Epithelial cell of proximal tubule (primary cell): ENCODE data around the gene NOSIP. TPM values are rescaled to one million over a fixed set of nuclear protein-coding genes. Genes with fewer than 3 reads are reported as not detected.
A peak's percentile ranks its signal among the peaks of the same experiment; 100 is the strongest.
"Not testable (repeated sequence)": the region's sequence is repeated elsewhere in the genome, so short reads cannot be mapped to it uniquely, and the experiment has no call there.

Experiments used
- DNase-seq: peaks from one replicate; pipeline ENCODE4 v3.0.0-alpha.2; 2011; ENCODE audit warnings: low read depth
- H3K4me3 ChIP-seq: 2 replicates; pipeline ENCODE4 v1.5.1; 2011; ENCODE audit warnings: low read depth, mild to moderate bottlenecking, low read length
- total RNA-seq: library from RNA; depleted of rRNA; stranded (reverse); fragments of >200 nt; gene quantifications from 2 replicates; pipeline ENCODE4 v1.2.3, GENCODE V29; 2015
- TF ChIP-seq, protein P1 (sequence below): conservative IDR thresholded peaks from 2 replicates; pipeline ENCODE4 v1.5.1; 2012; ENCODE audit warnings: low read depth, mild to moderate bottlenecking, low read length

The NOSIP gene
- 82.4 and 168 TPM in 2 replicates for total RNA-seq

GRCh38 chr19:49580264-49581006 is at the start of gene NOSIP:
NOSIP (minus strand) TSS chr19:49580556; CDS start chr19:49560691, 19,865 bp downstream.
- peak; percentile 80 for DNase-seq
- peak within 1 kb of the TSS; percentile 91 for H3K4me3 ChIP-seq
- TF ChIP-seq, protein P1, sequence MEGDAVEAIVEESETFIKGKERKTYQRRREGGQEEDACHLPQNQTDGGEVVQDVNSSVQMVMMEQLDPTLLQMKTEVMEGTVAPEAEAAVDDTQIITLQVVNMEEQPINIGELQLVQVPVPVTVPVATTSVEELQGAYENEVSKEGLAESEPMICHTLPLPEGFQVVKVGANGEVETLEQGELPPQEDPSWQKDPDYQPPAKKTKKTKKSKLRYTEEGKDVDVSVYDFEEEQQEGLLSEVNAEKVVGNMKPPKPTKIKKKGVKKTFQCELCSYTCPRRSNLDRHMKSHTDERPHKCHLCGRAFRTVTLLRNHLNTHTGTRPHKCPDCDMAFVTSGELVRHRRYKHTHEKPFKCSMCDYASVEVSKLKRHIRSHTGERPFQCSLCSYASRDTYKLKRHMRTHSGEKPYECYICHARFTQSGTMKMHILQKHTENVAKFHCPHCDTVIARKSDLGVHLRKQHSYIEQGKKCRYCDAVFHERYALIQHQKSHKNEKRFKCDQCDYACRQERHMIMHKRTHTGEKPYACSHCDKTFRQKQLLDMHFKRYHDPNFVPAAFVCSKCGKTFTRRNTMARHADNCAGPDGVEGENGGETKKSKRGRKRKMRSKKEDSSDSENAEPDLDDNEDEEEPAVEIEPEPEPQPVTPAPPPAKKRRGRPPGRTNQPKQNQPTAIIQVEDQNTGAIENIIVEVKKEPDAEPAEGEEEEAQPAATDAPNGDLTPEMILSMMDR: no peak

GRCh38 chr19:49629659-49630058 is 49.3 kb upstream of the NOSIP start:
- no peak for DNase-seq
- H3K4me3 ChIP-seq: no peak overlapping the region
- TF ChIP-seq, protein P1: no peak

DNA sequence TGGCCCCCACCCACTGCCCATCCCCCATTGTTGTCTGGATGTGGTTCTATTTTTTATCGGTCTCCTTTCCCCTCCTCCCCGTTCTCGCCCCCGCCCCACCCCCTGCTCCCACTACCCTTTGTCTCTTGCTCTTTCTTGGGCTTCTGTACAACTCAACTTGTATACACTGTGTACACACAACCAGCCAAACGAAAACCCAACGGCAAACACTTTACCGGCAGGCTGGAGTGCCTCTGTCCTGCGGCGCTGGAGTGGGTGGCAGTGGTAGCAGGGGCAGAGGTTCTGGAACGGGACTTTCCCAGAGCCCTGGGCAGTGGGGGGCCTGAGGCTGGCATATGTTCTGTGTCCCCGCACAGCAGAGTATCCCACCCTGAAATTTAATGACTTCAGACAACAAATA is 45.9 kb upstream of the NOSIP start:
- no peak for DNase-seq
- TF ChIP-seq, protein P1: no peak

DNA sequence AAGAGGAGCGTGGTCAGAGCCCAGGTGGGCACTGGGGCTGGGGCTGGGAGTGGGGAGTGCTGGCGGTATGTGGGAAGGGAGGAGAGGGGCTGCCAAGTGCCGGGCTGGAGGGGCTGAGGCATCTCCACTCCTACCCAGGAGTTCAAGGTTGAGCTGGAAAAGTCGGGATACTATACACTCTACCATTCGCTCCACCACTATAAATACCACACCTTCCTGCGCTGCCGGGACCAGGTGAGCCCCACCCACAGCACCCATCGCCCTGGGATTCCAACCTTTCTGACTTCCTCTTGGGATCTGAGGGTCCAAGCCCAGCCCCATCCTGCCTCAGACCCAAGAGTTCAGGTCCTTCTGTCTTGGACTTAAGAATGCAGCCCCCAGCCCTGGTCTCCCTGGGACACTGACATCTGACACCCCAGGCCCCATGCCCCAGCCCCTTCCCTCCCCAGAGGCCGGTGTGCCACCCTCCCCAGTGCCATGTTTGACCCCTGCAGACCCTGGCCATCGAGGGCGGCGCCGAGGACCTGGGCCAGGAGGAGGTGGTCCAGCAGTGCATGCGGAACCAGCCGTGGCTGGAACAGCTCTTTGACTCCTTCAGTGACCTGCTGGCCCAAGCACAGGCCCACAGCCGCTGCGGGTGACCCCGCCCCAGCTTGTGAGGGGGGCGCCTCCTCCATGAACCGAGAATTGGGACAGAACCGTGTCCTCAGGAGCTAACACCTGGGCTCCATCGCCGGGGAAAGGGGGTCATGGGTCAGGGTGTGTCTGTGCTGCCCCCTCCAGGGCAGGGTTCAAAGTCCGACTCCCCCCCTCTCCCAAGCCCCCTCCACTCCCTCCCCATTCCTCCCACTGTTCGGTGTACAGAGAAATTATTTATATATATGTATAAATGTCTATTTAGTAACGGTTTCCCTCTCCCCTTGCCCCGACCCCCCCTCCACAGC is 44.9 kb upstream of the NOSIP start:
- H3K4me3 ChIP-seq: no peak overlapping the region
- TF ChIP-seq, protein P1: no peak
- no peak for DNase-seq

More for the DNA sequence above, 45.9 kb upstream of the NOSIP start:
- no peak overlapping the region for H3K4me3 ChIP-seq

DNA sequence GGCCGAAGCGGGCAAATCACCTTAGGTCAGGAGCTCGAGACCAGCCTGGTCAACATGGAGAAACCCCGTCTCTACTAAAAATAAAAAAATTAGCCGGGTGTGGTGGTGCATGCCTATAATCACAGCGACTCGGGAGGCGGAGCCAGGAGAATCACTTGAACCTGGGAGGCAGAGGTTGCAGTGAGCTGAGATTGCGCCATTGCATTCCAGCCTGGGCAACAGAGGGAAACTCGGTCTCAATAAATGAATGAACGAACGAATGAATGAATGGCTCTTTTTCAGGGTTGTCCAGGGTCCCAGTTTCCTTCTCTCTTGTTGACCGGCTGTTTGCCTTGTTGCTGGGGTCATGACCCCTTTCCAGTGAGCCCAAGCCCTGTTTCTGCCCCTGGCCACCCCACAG is 37.5 kb upstream of the NOSIP start:
- DNase-seq, H3K4me3 ChIP-seq: not testable (repeated sequence)

- H3K4me3 ChIP-seq: no peak overlapping the region
- TF ChIP-seq, protein P1: no peak
- no peak for DNase-seq
Measured at GRCh38 chr19:49616945-49617344, 36.6 kb upstream of the NOSIP start.

- H3K4me3 ChIP-seq: no peak overlapping the region
- TF ChIP-seq, protein P1: no peak
- DNase-seq: no peak
Measured at GRCh38 chr19:49616532-49616931, 36.2 kb upstream of the NOSIP start.
